ENCODE data around the gene NAALADL2. TPM values are rescaled to one million over a fixed set of nuclear protein-coding genes. Genes with fewer than 3 reads are reported as not detected.

Gene NAALADL2
- total and polyA plus RNA-seq, 9 of the 15 experiments (the other 6 are each of a cell fraction or from before 2014, with no cell fraction given): 0.29 to 1.1 (median 0.79) TPM; not detected in 1

DNA sequence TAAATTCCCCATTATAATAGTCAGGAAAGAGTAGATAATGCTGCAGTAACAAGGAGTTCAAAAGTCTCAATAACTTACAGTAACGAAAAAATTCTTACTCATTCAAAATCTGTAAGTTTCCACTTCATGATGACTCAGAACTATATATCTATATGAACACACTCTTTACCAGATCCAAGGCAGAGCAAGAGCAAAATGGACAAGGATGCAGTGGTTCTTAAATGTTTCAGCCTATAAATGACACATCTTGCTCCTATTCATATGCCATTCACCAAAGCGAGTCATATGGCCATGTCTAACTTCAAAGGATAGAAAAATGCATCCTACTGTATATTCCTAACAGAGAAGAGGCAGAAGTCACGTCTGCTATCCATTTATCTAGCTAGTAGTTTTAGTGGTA lies 787.7 kb downstream of the NAALADL2 start:
- no TSS peak for BruUV-seq (replicated peaks)
- Histone ChIP-seq H3K9me3 (replicated peaks; ENCODE audit: control insufficient read depth, insufficient read depth, low read depth, low read length) (no peaks in the 10 kb centered on the region), H2AFZ (ENCODE audit: low read depth, low read length) (no peak overlapping the region), H3K4me3 (no peak overlapping the region), H3K4me2 (ENCODE audit: insufficient read depth, low read length) (no peak overlapping the region), H3K27me3 (ENCODE audit: control insufficient read depth in 2 of 2, insufficient read depth in 2 of 2, low read length in 2 of 2) (no peaks in the 10 kb centered on the region), H3K27ac (ENCODE audit: extremely low read depth, low read depth, low read length) (no peak overlapping the region), H3K9me1 (ENCODE audit: control insufficient read depth, insufficient read depth, low read length) (no peaks in the 10 kb centered on the region), H3K36me3 (ENCODE audit: control insufficient read depth, insufficient read depth, low read length) (no peaks in the 10 kb centered on the region), H4K20me1 (replicated peaks; ENCODE audit: control insufficient read depth, insufficient read depth, low read length) (no peaks in the 10 kb centered on the region), H3K79me2 (ENCODE audit: control insufficient read depth, insufficient read depth, low read length) (no peaks in the 10 kb centered on the region), H3K9ac (ENCODE audit: insufficient read depth in 1 of 2, low read depth in 2 of 2, low read length in 2 of 2) (no peak overlapping the region), H3K4me1 (replicated peaks in 1 of 2; ENCODE audit: control insufficient read depth in 2 of 2, insufficient read depth in 2 of 2, low read length in 2 of 2) (no peaks in the 10 kb centered on the region)
- ChIA-PET POLR2A (no interaction called here), CTCF (ENCODE audit: low intra/inter-chr PET ratio) (no interaction called here)
- in situ Hi-C loops (cut with MboI): no loop called here
- WGBS (ENCODE audit: insufficient coverage, low coverage, missing lambda C conversion rate): 0% methylated on average over 3 of the region's 3 CpGs
- intact Hi-C loops (cut with micrococcal nuclease): no loop called here
- TF ChIP-seq, protein P1, sequence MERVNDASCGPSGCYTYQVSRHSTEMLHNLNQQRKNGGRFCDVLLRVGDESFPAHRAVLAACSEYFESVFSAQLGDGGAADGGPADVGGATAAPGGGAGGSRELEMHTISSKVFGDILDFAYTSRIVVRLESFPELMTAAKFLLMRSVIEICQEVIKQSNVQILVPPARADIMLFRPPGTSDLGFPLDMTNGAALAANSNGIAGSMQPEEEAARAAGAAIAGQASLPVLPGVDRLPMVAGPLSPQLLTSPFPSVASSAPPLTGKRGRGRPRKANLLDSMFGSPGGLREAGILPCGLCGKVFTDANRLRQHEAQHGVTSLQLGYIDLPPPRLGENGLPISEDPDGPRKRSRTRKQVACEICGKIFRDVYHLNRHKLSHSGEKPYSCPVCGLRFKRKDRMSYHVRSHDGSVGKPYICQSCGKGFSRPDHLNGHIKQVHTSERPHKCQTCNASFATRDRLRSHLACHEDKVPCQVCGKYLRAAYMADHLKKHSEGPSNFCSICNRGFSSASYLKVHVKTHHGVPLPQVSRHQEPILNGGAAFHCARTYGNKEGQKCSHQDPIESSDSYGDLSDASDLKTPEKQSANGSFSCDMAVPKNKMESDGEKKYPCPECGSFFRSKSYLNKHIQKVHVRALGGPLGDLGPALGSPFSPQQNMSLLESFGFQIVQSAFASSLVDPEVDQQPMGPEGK (CRISPR knock-in tag; IDR thresholded peaks at IDR 0.05; ENCODE audit: borderline replicate concordance): no peak
- TF ChIP-seq TFAM (CRISPR knock-in tag; conservative IDR thresholded peaks at IDR 0.05) (no peak), EGR1 (conservative IDR thresholded peaks at IDR 0.05) (no peak), LCOR (CRISPR knock-in tag; IDR thresholded peaks at IDR 0.05) (no peak)
- FAIRE-seq (no peak), ATAC-seq (no peak), DNase-seq (ENCODE audit: extremely low read depth in 1 of 4, low spot score in 3 of 4) (no peak)

DNA sequence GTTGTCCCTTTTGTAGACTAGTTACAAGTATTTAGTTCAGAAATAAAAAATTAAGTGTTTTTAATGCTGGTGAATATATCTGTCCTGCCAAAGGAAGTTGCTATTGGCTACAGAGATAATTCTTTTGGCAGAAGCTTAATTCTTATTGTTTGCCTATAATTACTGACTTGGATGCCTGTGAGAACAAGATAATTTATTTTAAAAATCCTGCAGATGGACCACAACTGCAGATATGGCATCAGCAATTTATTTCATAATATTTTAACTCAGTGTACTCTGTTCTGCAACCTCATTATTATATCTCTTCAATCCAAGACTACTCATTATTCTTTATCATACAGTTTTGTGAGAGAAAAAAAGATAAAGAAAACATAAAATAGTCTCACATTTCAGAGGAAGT lies 789.8 kb downstream of the NAALADL2 start:
- H3K27me3 ChIP-seq (ENCODE audit: control insufficient read depth in 2 of 2, insufficient read depth in 2 of 2, low read length in 2 of 2): no peaks in the 10 kb centered on the region
- no peak overlapping the region for H3K9ac ChIP-seq (ENCODE audit: insufficient read depth in 1 of 2, low read depth in 2 of 2, low read length in 2 of 2)
- no peaks in the 10 kb centered on the region for H4K20me1 ChIP-seq (replicated peaks; ENCODE audit: control insufficient read depth, insufficient read depth, low read length)
- H3K4me1 ChIP-seq (replicated peaks in 1 of 2; ENCODE audit: control insufficient read depth in 2 of 2, insufficient read depth in 2 of 2, low read length in 2 of 2): no peaks in the 10 kb centered on the region
- BruUV-seq (replicated peaks): no TSS peak
- no peaks in the 10 kb centered on the region for H3K9me1 ChIP-seq (ENCODE audit: control insufficient read depth, insufficient read depth, low read length)
- ChIA-PET CTCF (ENCODE audit: low intra/inter-chr PET ratio) (no interaction called here), POLR2A (no interaction called here)
- no peak overlapping the region for H3K4me3 ChIP-seq
- no peak for ATAC-seq
- H3K79me2 ChIP-seq (ENCODE audit: control insufficient read depth, insufficient read depth, low read length): no peaks in the 10 kb centered on the region
- no peaks in the 10 kb centered on the region for H3K9me3 ChIP-seq (replicated peaks; ENCODE audit: control insufficient read depth, insufficient read depth, low read depth, low read length)
- intact Hi-C loops (cut with micrococcal nuclease): no loop called here
- no peak for DNase-seq (ENCODE audit: extremely low read depth in 1 of 4, low spot score in 3 of 4)
- H3K4me2 ChIP-seq (ENCODE audit: insufficient read depth, low read length): no peak overlapping the region
- in situ Hi-C loops (cut with MboI): no loop called here
- H3K27ac ChIP-seq (ENCODE audit: extremely low read depth, low read depth, low read length): no peak overlapping the region
- FAIRE-seq: no peak
- H2AFZ ChIP-seq (ENCODE audit: low read depth, low read length): no peak overlapping the region
- H3K36me3 ChIP-seq (ENCODE audit: control insufficient read depth, insufficient read depth, low read length): no peaks in the 10 kb centered on the region
- TF ChIP-seq NFIC (IDR thresholded peaks at IDR 0.05): no peak
- TF ChIP-seq U2AF2 (optimal IDR thresholded peaks at IDR 0.05; ENCODE audit: low read depth, low read length): no peak
- no peak for TF ChIP-seq CTBP1 (IDR thresholded peaks at IDR 0.05; ENCODE audit: borderline replicate concordance)
- TF ChIP-seq, protein P2, sequence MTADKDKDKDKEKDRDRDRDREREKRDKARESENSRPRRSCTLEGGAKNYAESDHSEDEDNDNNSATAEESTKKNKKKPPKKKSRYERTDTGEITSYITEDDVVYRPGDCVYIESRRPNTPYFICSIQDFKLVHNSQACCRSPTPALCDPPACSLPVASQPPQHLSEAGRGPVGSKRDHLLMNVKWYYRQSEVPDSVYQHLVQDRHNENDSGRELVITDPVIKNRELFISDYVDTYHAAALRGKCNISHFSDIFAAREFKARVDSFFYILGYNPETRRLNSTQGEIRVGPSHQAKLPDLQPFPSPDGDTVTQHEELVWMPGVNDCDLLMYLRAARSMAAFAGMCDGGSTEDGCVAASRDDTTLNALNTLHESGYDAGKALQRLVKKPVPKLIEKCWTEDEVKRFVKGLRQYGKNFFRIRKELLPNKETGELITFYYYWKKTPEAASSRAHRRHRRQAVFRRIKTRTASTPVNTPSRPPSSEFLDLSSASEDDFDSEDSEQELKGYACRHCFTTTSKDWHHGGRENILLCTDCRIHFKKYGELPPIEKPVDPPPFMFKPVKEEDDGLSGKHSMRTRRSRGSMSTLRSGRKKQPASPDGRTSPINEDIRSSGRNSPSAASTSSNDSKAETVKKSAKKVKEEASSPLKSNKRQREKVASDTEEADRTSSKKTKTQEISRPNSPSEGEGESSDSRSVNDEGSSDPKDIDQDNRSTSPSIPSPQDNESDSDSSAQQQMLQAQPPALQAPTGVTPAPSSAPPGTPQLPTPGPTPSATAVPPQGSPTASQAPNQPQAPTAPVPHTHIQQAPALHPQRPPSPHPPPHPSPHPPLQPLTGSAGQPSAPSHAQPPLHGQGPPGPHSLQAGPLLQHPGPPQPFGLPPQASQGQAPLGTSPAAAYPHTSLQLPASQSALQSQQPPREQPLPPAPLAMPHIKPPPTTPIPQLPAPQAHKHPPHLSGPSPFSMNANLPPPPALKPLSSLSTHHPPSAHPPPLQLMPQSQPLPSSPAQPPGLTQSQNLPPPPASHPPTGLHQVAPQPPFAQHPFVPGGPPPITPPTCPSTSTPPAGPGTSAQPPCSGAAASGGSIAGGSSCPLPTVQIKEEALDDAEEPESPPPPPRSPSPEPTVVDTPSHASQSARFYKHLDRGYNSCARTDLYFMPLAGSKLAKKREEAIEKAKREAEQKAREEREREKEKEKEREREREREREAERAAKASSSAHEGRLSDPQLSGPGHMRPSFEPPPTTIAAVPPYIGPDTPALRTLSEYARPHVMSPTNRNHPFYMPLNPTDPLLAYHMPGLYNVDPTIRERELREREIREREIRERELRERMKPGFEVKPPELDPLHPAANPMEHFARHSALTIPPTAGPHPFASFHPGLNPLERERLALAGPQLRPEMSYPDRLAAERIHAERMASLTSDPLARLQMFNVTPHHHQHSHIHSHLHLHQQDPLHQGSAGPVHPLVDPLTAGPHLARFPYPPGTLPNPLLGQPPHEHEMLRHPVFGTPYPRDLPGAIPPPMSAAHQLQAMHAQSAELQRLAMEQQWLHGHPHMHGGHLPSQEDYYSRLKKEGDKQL (CRISPR knock-in tag; IDR thresholded peaks at IDR 0.05; ENCODE audit: borderline replicate concordance): no peak
- TF ChIP-seq HNRNPL (IDR thresholded peaks at IDR 0.05; ENCODE audit: low read depth, low read length): no peak
- no peak for TF ChIP-seq FOSL1 (tag; conservative IDR thresholded peaks at IDR 0.05)
